Measurements from ENCODE around the gene ICOSLG. TPM values are rescaled to one million over a fixed set of nuclear protein-coding genes. Genes with fewer than 3 reads are reported as not detected.
"Not testable (repeated sequence)": the region's sequence is repeated elsewhere in the genome, so short reads cannot be mapped to it uniquely, and the experiment has no call there.

ICOSLG gene
- polyA plus RNA-seq (2013, experiment 1 of 2; ENCODE audit: insufficient read length): 0.57 TPM
- 0.50 TPM for polyA plus RNA-seq (2013, experiment 2 of 2; ENCODE audit: insufficient read length)

- DNase-seq: not testable (repeated sequence)
Measured at GRCh38 chr21:44240842-44241241, at the start of gene ICOSLG. Gene ICOSLG, minus strand, starts transcription at chr21:44240943. Its CDS starts 126 bp downstream, at chr21:44240817.

GRCh38 chr21:44289381-44290010, 48.8 kb upstream of the ICOSLG start:
- no peak for DNase-seq

- no peak for DNase-seq
Measured at GRCh38 chr21:44288251-44289110, 47.7 kb upstream of the ICOSLG start.

- DNase-seq: no peak
Measured at GRCh38 chr21:44286716-44287632, 46.2 kb upstream of the ICOSLG start.

GRCh38 chr21:44286086-44286715, 45.5 kb upstream of the ICOSLG start:
- no peak for DNase-seq

- DNase-seq: peak; percentile 26
Measured at GRCh38 chr21:44285138-44285992, 44.6 kb upstream of the ICOSLG start, which contains the start of gene AIRE. Gene AIRE, plus strand, starts transcription at chr21:44285876. Its CDS starts 131 bp downstream, at chr21:44286007.

- DNase-seq: no peak
Measured at GRCh38 chr21:44283948-44284347, 43.2 kb upstream of the ICOSLG start.

GRCh38 chr21:44283211-44283785, 42.6 kb upstream of the ICOSLG start:
- DNase-seq: not testable (repeated sequence)

- DNase-seq: no peak
Measured at GRCh38 chr21:44282370-44282769, 41.6 kb upstream of the ICOSLG start.

GRCh38 chr21:44281801-44282200, 41.1 kb upstream of the ICOSLG start:
- DNase-seq: no peak

- no peak for DNase-seq
Measured at GRCh38 chr21:44279354-44280260, 38.9 kb upstream of the ICOSLG start.

- no peak for DNase-seq
Measured at GRCh38 chr21:44275041-44275440, 34.3 kb upstream of the ICOSLG start.

GRCh38 chr21:44273046-44273445, 32.3 kb upstream of the ICOSLG start:
- DNase-seq: no peak

GRCh38 chr21:44272284-44272858, 31.6 kb upstream of the ICOSLG start:
- DNase-seq: no peak

GRCh38 chr21:44271558-44272283, 31.0 kb upstream of the ICOSLG start:
- no peak for DNase-seq

- no peak for DNase-seq
Measured at GRCh38 chr21:44269090-44269489, 28.3 kb upstream of the ICOSLG start.

- DNase-seq: no peak
Measured at GRCh38 chr21:44267655-44268142, 27.0 kb upstream of the ICOSLG start.

GRCh38 chr21:44265734-44266270, 25.1 kb upstream of the ICOSLG start:
- DNase-seq: no peak
